GM10266 (cell line): ENCODE data around the gene TBL1X.

Experiments
- DNase-seq: peaks from one replicate; pipeline ENCODE4 v3.0.0; 2012; ENCODE audit errors: extremely low spot score
- TF ChIP-seq, protein P1 (sequence below): IDR thresholded peaks from 2 replicates; pipeline ENCODE4 v1.5.1; 2012; ENCODE audit warnings: mild to moderate bottlenecking, low read depth; ENCODE audit not compliant: control insufficient read depth, insufficient read depth; ENCODE audit errors: missing control alignments

Gene TBL1X

GRCh38 chrX:9606971-9607370 is 142.1 kb downstream of the TBL1X start:
- TF ChIP-seq, protein P1, sequence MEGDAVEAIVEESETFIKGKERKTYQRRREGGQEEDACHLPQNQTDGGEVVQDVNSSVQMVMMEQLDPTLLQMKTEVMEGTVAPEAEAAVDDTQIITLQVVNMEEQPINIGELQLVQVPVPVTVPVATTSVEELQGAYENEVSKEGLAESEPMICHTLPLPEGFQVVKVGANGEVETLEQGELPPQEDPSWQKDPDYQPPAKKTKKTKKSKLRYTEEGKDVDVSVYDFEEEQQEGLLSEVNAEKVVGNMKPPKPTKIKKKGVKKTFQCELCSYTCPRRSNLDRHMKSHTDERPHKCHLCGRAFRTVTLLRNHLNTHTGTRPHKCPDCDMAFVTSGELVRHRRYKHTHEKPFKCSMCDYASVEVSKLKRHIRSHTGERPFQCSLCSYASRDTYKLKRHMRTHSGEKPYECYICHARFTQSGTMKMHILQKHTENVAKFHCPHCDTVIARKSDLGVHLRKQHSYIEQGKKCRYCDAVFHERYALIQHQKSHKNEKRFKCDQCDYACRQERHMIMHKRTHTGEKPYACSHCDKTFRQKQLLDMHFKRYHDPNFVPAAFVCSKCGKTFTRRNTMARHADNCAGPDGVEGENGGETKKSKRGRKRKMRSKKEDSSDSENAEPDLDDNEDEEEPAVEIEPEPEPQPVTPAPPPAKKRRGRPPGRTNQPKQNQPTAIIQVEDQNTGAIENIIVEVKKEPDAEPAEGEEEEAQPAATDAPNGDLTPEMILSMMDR, result no peak
- no peak for DNase-seq

DNA sequence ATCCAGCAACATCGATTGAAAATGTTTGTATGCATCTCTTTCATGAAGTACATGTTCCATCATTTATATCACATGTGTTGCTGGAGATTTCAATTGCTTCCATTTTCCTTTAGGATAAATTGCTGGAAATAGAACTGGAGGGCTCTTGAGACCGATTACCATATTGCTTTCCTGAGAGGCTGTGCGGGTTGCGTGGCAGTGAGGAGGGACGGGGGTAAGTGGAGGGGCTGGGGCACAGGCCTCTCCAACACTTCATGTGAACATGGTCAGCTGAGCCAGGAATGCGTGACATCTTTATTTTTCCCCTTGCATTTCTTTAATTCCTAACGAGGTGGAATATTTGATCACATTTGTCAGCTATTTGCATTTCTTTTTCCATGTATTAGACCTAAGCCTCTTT is 144.6 kb downstream of the TBL1X start:
- no peak for DNase-seq
- TF ChIP-seq, protein P1, result no peak

- TF ChIP-seq, protein P1, result no peak
- no peak for DNase-seq
These were observed 145.1 kb downstream of the TBL1X start for GRCh38 chrX:9609987-9610386.

DNA sequence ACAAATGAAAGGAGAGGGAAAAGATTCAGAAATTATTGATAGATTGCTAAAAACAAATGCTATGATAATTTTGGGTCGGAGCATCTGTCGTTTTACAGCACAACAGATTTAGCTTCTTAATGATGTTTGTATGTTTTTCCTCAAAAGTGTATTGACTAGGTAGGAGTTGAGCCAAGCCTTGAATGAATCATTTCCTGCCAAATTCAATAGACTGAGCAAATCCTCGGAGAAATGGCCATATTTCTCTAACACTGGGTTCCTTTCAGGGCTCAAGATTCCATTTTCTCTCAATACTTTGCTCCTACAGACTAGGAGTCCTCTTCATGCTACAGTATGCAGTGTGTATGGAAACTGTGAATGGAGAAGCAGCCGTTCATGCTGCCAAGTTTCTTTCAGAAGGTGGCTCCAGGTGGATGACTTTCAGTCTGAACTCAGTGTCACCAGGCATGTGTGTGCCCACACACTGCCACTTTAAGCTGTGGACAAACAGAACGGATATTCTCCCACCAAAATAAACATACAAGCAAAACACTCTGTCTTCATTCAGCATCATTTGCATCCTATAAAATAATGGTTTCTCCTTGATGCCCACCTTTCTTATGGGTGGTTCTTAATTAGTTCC is 146.0 kb downstream of the TBL1X start:
- TF ChIP-seq, protein P1, result no peak
- no peak for DNase-seq

DNA sequence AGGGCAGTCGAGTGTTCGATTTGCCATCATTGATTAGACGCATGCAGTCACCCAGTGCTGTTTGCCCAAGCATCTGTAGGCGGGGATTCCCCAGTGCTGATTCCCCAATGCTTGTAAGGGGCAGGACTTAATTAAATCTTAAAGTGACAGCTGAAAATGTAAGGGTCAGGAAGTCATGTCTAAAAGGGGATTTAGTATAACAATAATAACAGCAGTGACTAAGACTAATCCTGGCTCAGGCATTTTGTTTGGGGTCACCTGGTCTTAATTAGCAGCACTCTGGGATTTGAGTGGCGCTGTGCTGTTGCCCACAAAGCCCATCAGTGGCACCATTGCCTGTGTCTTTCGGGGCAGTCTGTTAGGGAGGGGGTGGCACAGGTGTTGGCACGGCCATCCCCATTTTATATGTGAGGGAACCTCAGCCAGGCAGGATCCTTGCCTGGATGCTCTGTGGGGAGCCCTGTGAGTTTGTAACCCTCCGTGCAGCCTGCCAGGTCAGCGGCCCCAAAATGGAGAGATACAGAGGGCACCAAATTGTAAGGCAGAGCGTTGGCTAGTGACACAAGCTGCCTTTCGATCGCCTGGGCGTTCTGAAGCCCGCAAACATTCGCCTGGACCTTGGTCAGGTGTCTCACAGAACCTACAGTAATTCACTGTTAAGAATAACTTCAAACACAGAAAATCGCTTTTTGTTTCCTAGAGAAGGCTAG is 146.7 kb downstream of the TBL1X start:
- no peak for DNase-seq
- TF ChIP-seq, protein P1, result no peak

GRCh38 chrX:9612146-9612505 is 147.3 kb downstream of the TBL1X start:
- TF ChIP-seq, protein P1, result no peak
- DNase-seq, result no peak

GRCh38 chrX:9614016-9614415 is 149.2 kb downstream of the TBL1X start:
- DNase-seq, result no peak

More at GRCh38 chrX:9614016-9614415, 149.2 kb downstream of the TBL1X start:
- TF ChIP-seq, protein P1, result no peak
